CD4-positive, alpha-beta T cell treated with Interleukin-15 for 1 hour (primary cell): ENCODE data around the gene FDXACB1.

Experiments used
- DNase-seq: peaks from one replicate; pipeline ENCODE4 v3.0.0-alpha.2; 2020

FDXACB1 gene

GRCh38 chr11:111878849-111879636 is at the start of gene FDXACB1, which contains the start of gene CFAP68:
Gene FDXACB1, minus strand, starts transcription at chr11:111879165. Its CDS starts 33 bp downstream, at chr11:111879132.
Gene CFAP68, plus strand, starts transcription at chr11:111879541. Its CDS starts 20 bp downstream, at chr11:111879561.
- peak; percentile 97 for DNase-seq

GRCh38 chr11:111926505-111927391 is 47.8 kb upstream of the FDXACB1 start:
- DNase-seq: peak; percentile 97

GRCh38 chr11:111925953-111926352 is 47.0 kb upstream of the FDXACB1 start:
- no peak for DNase-seq

GRCh38 chr11:111923951-111924350 is 45.0 kb upstream of the FDXACB1 start:
- no peak for DNase-seq

GRCh38 chr11:111923351-111923788 is 44.4 kb upstream of the FDXACB1 start:
- no peak for DNase-seq

GRCh38 chr11:111922803-111923202 is 43.8 kb upstream of the FDXACB1 start:
- DNase-seq: no peak

- no peak for DNase-seq
These were observed 42.7 kb upstream of the FDXACB1 start for GRCh38 chr11:111921541-111922230.

GRCh38 chr11:111920908-111921307 is 41.9 kb upstream of the FDXACB1 start:
- DNase-seq: no peak

- DNase-seq: no peak
These were observed 39.7 kb upstream of the FDXACB1 start, which contains the start of gene C11orf52 for GRCh38 chr11:111918390-111919256. Gene C11orf52, plus strand, starts transcription at chr11:111918913. Its CDS starts 60 bp downstream, at chr11:111918973.

- no peak for DNase-seq
These were observed 38.8 kb upstream of the FDXACB1 start for GRCh38 chr11:111917788-111918187.

- no peak for DNase-seq
These were observed 38.3 kb upstream of the FDXACB1 start for GRCh38 chr11:111917312-111917711.

- DNase-seq: no peak
These were observed 37.8 kb upstream of the FDXACB1 start for GRCh38 chr11:111916768-111917167.

GRCh38 chr11:111913997-111914396 is 35.0 kb upstream of the FDXACB1 start:
- no peak for DNase-seq

- DNase-seq: no peak
These were observed 34.3 kb upstream of the FDXACB1 start for GRCh38 chr11:111913031-111913861.

- DNase-seq: no peak
These were observed 33.6 kb upstream of the FDXACB1 start, which contains the start of gene HSPB2 for GRCh38 chr11:111912535-111912934. Gene HSPB2, plus strand, starts transcription at chr11:111912734. Its CDS starts 96 bp downstream, at chr11:111912830.

- no peak for DNase-seq
These were observed 32.8 kb upstream of the FDXACB1 start, which contains the start of gene CRYAB for GRCh38 chr11:111911563-111912401. Gene CRYAB, minus strand, starts transcription at chr11:111911770. Its CDS starts 46 bp downstream, at chr11:111911724.

- no peak for DNase-seq
These were observed 32.0 kb upstream of the FDXACB1 start for GRCh38 chr11:111910676-111911562.

- no peak for DNase-seq
These were observed 30.4 kb upstream of the FDXACB1 start for GRCh38 chr11:111909378-111909777.
